Sigmoid colon (tissue), 7 donors: ENCODE results near the gene RASL10A. TPM values are rescaled to one million over a fixed set of nuclear protein-coding genes. Genes with fewer than 3 reads are reported as not detected.
A peak's percentile ranks its signal among the peaks of the same experiment; 100 is the strongest.
"Not testable (repeated sequence)": the region's sequence is repeated elsewhere in the genome, so short reads cannot be mapped to it uniquely, and the experiment has no call there.

Source experiments
- DNase-seq: peaks from one replicate; pipeline ENCODE4 v3.0.0-alpha.2; 2019
- H3K27ac ChIP-seq, 4 donors: fragments of 200-600 bp; sonication (generic); one replicate each; pipeline ENCODE4 v1.5.1; 2016 to 2019; ENCODE audit warnings: mild to moderate bottlenecking in 1 of 4
- H3K27me3 ChIP-seq, 3 donors: fragments of 200-600 bp; sonication (generic); one replicate each; pipeline ENCODE4 v1.5.1; 2019; ENCODE audit warnings: mild to moderate bottlenecking in 1 of 3
- H3K36me3 ChIP-seq, 4 donors: fragments of 200-600 bp; sonication (generic); one replicate each; pipeline ENCODE4 v1.5.1; 2016 to 2019
- H3K4me1 ChIP-seq, 4 donors: fragments of 200-600 bp; sonication (generic); one replicate each; pipeline ENCODE4 v1.5.1; 2017 to 2019
- H3K4me3 ChIP-seq, 4 donors: fragments of 200-600 bp; sonication (generic); one replicate each; pipeline ENCODE4 v1.5.1; 2017 to 2019; ENCODE audit warnings: mild to moderate bottlenecking in 2 of 4, moderate library complexity in 1 of 4
- H3K9me3 ChIP-seq, 4 donors: fragments of 200-600 bp in 3 of 4; sonication (generic) in 3 of 4; one replicate each; pipeline versions ENCODE4 v1.5.1 to v1.6.1; 2013 to 2019
- EP300 ChIP-seq, 4 donors: sonication (generic); formaldehyde crosslinking; IDR thresholded peaks; one replicate each; pipeline ENCODE4 v1.6.1; 2017; ENCODE audit warnings: antibody characterized with exemption in 4 of 4
- POLR2A ChIP-seq, 2 donors: fragments of 450-650 bp; IDR thresholded peaks; one replicate each; pipeline ENCODE4 v1.6.1; 2016; ENCODE audit warnings: antibody characterized with exemption in 2 of 2, mild to moderate bottlenecking in 2 of 2, moderate library complexity in 2 of 2
- POLR2AphosphoS5 ChIP-seq, 4 donors: sonication (generic); formaldehyde crosslinking; IDR thresholded peaks; one replicate each; pipeline ENCODE4 v1.6.1; 2017; ENCODE audit warnings: antibody characterized with exemption in 4 of 4
- WGBS, 2 donors: extraction: QIAGEN DNeasy Blood & Tissue Kit; methylation state at CpG; one replicate each; pipeline ENCODE4 v1.1.7; 2013; 5-methylcytosine and 5-hydroxymethylcytosine counted together
- intact Hi-C: fragments of 100-400 bp; cut with DNase I; formaldehyde crosslinking; loops from one replicate; pipeline ENCODE4 v1.15.1; 2023
- polyA plus RNA-seq, 3 donors: library from polyadenylated mRNA; stranded (reverse); fragments of 200-250 nt; gene quantifications; one replicate each; pipeline ENCODE4 v1.2.3, GENCODE V29; 2013
- total RNA-seq, 4 donors: library from RNA; depleted of rRNA; stranded (reverse); fragments of >200 nt; gene quantifications; one replicate each; pipeline ENCODE4 v1.1.0, GENCODE V29; 2016
- TF ChIP-seq, protein P1 (sequence below), 4 experiments: fragments of 450-650 bp in 3 of 4; fragments of 200-600 bp in 1 of 4; IDR thresholded peaks; one replicate each; pipeline ENCODE4 v1.5.1; 2016 to 2019; ENCODE audit warnings: antibody characterized with exemption in 4 of 4, mild to moderate bottlenecking in 3 of 4, moderate library complexity in 2 of 4
- donor health status: healthy with polysubstance abuse.
- donor health status: Bipolar disorder and iron deficiency.
- donor health status: healthy.

Gene RASL10A, protein sequence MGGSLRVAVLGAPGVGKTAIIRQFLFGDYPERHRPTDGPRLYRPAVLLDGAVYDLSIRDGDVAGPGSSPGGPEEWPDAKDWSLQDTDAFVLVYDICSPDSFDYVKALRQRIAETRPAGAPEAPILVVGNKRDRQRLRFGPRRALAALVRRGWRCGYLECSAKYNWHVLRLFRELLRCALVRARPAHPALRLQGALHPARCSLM
- 1 to 10 TPM in 2 of 4 donors, under 1 TPM in 2; 0.33 to 1.7 (median 0.92) TPM for total RNA-seq
- polyA plus RNA-seq: 1 to 10 TPM in 1 of 3 donors, not detected in 2; 3.0 TPM

DNA sequence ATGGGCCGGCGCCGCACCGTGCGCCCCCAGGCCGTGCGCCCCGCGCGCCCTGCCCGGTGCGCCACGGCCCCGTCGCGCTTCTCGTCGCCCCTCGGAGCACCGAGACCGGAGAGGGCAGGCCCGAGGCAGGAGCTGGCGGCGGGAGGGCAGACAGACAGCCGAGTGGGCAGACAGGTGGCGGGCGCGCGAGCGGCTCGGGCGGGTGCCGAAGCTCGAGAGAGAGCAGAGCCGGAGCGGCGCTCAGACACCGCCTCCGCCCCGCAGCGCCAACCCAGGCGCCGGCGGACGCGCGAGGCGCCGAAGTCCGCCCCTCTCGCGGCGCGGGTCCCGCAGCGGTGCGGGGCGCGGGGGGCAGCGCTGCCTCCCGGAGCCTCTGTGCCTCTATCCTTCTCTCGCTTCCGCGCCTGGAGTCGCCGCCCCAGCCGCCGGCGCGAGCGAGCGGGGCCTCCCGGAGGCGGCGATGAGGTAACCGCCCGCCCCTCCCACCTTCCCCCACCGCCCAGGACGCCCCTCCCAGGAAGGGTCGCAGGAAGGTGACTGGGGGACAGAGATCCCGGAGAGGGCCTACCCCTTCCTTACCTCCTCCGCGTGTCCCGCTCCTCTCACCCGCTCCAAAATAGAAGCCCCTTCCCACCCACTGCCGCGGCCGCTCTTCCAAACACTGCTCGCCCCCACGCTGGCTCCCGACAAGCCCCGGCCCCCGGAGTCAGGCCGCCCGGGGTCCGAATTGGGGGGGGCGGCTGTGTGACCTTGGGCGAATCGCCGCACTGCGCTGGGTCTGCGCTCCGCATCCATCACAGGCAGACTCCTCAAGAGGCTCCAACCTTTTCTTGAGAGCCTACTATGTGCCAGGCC lies at the start of gene RASL10A:
Gene RASL10A (minus strand): TSS at position 412 of the 855 bp plus-strand sequence. CDS start 451 bp downstream, outside the sequence.
- peak within 1 kb of the TSS in 3 of 4 donors; percentile 18 to 43 (median 41) for H3K4me3 ChIP-seq
- peaks cover 28 to 35% (median 34%) of the 10 kb centered on the region in 3 donors for H3K27me3 ChIP-seq
- TF ChIP-seq POLR2A (IDR thresholded peaks at IDR 0.05) (no peak), POLR2AphosphoS5 (IDR thresholded peaks at IDR 0.05) (no peak), EP300 (IDR thresholded peaks at IDR 0.05) (no peak)
- TF ChIP-seq, protein P1, sequence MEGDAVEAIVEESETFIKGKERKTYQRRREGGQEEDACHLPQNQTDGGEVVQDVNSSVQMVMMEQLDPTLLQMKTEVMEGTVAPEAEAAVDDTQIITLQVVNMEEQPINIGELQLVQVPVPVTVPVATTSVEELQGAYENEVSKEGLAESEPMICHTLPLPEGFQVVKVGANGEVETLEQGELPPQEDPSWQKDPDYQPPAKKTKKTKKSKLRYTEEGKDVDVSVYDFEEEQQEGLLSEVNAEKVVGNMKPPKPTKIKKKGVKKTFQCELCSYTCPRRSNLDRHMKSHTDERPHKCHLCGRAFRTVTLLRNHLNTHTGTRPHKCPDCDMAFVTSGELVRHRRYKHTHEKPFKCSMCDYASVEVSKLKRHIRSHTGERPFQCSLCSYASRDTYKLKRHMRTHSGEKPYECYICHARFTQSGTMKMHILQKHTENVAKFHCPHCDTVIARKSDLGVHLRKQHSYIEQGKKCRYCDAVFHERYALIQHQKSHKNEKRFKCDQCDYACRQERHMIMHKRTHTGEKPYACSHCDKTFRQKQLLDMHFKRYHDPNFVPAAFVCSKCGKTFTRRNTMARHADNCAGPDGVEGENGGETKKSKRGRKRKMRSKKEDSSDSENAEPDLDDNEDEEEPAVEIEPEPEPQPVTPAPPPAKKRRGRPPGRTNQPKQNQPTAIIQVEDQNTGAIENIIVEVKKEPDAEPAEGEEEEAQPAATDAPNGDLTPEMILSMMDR (IDR thresholded peaks at IDR 0.05): no peak
- H3K9me3 ChIP-seq: no peaks in the 10 kb centered on the region
- 4 to 6% methylated on average over 103 of the region's 103 CpGs for WGBS, 2 donors
- no peaks in the 10 kb centered on the region for H3K36me3 ChIP-seq
- peaks cover 0 to 54% (median 48%) of the 10 kb centered on the region in 4 donors for H3K4me1 ChIP-seq
- DNase-seq: no peak
- intact Hi-C loops: no loop called here
- no peak within 1 kb of the TSS for H3K27ac ChIP-seq

DNA sequence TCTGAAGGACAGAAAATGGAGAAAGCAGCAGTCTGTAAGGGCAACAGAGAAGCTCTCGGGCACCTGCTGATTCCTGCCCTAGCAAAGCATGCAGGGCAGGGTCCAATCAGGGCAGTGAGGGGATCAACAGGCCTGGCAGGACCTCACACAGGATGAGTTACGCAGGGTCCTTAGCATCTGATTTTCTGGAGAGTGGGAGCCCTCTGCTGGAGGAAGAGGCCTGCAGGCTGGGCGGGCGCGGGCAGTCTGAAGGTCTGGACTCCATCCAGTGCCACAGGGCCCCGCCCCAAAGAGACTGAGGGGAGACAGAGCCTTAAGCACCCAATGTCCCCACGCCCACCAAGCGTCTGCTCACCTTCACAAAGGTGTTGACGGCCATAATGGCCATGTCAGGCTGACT lies 44.0 kb upstream of the RASL10A start:
- Histone ChIP-seq H3K4me3 (no peak overlapping the region), H3K36me3 (peaks cover 12 to 44% (median 25%) of the 10 kb centered on the region in 4 donors), H3K4me1 (peaks cover 0 to 33% (median 23%) of the 10 kb centered on the region in 4 donors), H3K9me3 (no peaks in the 10 kb centered on the region), H3K27ac (peak overlapping the region in 3 of 4 donors; percentile 28 to 50 (median 49)), H3K27me3 (no peaks in the 10 kb centered on the region)
- DNase-seq: peak; percentile 85
- TF ChIP-seq EP300 (IDR thresholded peaks at IDR 0.05): no peak
- TF ChIP-seq, protein P1 (IDR thresholded peaks at IDR 0.05): peak; percentile 53 to 81 (median 70)
- TF ChIP-seq POLR2AphosphoS5 (IDR thresholded peaks at IDR 0.05): peak in 3 of 4 donors; percentile 16 to 37 (median 28)
- no peak for TF ChIP-seq POLR2A (IDR thresholded peaks at IDR 0.05)
- WGBS, 2 donors: 28 to 66% methylated on average over 9 of the region's 9 CpGs
- intact Hi-C loops: loop anchor here (1.0 to 2.0 kb wide), 2 partner anchors 15 to 53 kb away; partner anchors contain the start of gene GAS2L1

DNA sequence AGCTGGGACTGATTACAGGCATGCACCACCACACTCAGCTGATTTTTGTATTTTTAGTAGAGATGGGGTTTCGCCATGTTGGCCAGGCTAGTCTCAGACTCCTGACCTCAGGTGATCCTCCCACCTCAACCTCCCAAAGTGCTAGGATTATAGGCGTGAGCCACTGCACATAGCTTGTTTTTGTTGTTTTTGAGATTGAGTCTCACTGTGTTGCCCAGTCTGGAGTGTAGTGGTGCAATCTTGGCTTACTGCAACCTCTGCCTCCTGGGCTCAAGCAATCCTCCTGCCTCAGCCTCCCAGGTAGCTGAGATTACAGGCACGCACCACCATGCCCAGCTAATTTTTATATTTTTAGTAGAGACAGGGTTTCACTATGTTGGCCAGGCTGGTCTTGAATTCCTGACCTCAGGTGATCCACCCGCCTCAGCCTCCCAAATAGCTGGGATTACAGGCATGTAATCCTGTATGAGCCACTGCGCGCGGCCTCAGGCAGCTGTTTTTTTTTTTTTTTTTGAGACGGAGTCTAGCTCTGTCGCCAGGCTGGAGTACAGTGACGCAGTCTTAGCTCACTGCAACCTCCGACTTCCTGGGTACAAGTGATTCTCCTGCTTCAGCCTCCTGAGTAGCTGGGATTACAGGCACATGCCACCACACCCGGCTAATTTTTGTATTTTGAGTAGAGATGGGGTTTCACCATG lies 41.8 kb upstream of the RASL10A start:
- WGBS, 2 donors: 95 to 97% methylated on average over 12 of the region's 12 CpGs
- intact Hi-C loops: not testable (repeated sequence)
- peaks cover 24 to 59% (median 43%) of the 10 kb centered on the region in 4 donors for H3K36me3 ChIP-seq

DNA sequence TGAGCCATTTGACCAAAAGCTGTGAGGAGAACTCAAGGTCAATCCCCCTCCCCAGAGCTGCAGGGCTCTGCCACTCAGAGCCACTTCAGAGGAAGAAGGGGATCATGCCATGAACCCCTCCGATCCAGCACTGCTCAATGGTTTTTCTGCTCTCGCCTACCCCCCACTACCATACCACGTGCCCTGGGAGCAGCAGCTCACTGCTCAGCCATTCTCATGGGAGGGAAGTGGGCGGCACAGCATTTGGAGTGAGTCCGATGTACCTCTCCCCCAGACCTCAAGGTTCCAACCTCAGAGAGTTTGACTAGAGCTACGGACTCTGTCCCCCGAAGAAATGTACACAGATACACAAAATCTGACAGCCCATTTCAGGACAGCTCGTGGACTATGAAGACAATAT lies 38.4 kb upstream of the RASL10A start:
- Histone ChIP-seq H3K4me3 (no peak overlapping the region), H3K27me3 (no peaks in the 10 kb centered on the region), H3K4me1 (no peaks in the 10 kb centered on the region), H3K27ac (no peak overlapping the region), H3K36me3 (peaks cover 32 to 93% (median 76%) of the 10 kb centered on the region in 4 donors), H3K9me3 (no peaks in the 10 kb centered on the region)
- intact Hi-C loops: no loop called here
- TF ChIP-seq POLR2A (IDR thresholded peaks at IDR 0.05) (no peak), POLR2AphosphoS5 (IDR thresholded peaks at IDR 0.05) (no peak), EP300 (IDR thresholded peaks at IDR 0.05) (no peak)
- TF ChIP-seq, protein P1 (IDR thresholded peaks at IDR 0.05): no peak
- 97% methylated on average over 8 of the region's 8 CpGs for WGBS, 2 donors
- no peak for DNase-seq

More for the DNA sequence above, 41.8 kb upstream of the RASL10A start:
- H3K27ac ChIP-seq, H3K27me3 ChIP-seq, H3K9me3 ChIP-seq, DNase-seq, H3K4me3 ChIP-seq: not testable (repeated sequence)
- peaks cover 0 to 29% (median 22%) of the 10 kb centered on the region in 4 donors for H3K4me1 ChIP-seq
